GM12873 (cell line): ENCODE data around the gene DYNC1I2.

Source experiments
- TF ChIP-seq, protein P1 (sequence below): IDR thresholded peaks from 2 replicates; pipeline ENCODE4 v1.5.1; 2012; ENCODE audit warnings: low read depth, mild to moderate bottlenecking, moderate library complexity, low read length, control low read depth; ENCODE audit not compliant: insufficient read depth; ENCODE audit errors: missing control alignments

The DYNC1I2 gene

GRCh38 chr2:171687287-171688128 is at the start of gene DYNC1I2:
DYNC1I2 (plus strand) TSS chr2:171687469; CDS start chr2:171690156, 2,687 bp downstream.
- TF ChIP-seq, protein P1, sequence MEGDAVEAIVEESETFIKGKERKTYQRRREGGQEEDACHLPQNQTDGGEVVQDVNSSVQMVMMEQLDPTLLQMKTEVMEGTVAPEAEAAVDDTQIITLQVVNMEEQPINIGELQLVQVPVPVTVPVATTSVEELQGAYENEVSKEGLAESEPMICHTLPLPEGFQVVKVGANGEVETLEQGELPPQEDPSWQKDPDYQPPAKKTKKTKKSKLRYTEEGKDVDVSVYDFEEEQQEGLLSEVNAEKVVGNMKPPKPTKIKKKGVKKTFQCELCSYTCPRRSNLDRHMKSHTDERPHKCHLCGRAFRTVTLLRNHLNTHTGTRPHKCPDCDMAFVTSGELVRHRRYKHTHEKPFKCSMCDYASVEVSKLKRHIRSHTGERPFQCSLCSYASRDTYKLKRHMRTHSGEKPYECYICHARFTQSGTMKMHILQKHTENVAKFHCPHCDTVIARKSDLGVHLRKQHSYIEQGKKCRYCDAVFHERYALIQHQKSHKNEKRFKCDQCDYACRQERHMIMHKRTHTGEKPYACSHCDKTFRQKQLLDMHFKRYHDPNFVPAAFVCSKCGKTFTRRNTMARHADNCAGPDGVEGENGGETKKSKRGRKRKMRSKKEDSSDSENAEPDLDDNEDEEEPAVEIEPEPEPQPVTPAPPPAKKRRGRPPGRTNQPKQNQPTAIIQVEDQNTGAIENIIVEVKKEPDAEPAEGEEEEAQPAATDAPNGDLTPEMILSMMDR: peak; percentile 5

DNA sequence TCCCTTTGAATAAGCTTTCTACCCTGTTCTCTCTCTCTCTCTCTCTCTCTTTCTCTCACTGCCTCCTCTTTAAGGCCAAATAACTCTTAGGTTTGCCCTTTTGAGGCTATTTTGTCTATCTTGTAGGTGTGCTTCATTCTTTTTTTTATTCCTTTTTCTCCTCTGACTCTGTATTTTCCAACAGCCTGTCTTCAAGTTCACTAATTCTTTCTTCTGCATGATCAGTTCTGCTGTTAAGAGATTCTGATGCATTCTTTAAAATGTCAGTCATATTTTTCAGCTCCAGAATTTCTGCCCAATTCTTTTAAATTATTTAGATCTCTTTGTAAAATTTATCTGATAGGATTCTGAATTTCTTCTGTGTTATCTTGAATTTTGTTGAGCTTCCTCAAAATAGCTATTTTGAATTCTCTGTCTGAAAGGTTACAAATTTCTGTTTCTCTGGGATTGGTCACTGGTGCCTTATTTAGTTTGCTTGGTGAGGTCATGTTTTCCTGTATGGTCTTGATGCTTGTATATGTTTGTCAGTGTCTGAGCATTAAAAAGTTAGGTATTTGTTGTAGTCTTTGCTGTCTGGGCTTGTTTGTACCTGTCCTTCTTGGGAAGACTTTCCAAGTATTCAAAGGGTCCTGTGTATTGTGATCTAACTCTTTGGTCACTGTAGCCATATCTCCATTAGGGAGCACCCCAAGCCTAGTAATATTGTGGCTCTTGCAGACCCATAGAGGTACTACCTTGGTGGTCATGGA is 35.4 kb upstream of the DYNC1I2 start:
- TF ChIP-seq, protein P1: no peak

- TF ChIP-seq, protein P1: no peak
Measured at GRCh38 chr2:171652416-171652785, 34.9 kb upstream of the DYNC1I2 start.

DNA sequence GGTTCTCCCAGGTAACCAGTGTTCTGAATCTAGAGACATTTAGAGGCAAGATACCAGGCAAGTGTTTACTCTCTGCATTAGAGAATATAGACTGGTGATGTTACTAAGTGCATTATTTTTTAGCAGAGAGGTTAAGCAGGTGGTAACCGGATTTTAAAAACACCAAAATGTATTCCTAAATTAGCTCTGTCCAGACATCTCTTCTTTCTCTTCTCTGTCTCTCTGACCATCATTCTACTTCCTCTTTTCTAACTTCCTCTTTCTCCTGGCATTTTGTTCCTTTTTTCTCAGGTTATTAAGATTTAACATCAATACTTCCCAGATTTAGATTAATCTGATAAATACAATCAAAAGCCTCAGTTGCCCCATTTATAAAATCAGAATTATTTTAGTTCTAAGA is 31.7 kb upstream of the DYNC1I2 start:
- TF ChIP-seq, protein P1: no peak

- TF ChIP-seq, protein P1: no peak
Measured at GRCh38 chr2:171667041-171667440, 20.2 kb upstream of the DYNC1I2 start.

GRCh38 chr2:171668183-171668582 is 19.1 kb upstream of the DYNC1I2 start:
- TF ChIP-seq, protein P1: no peak

GRCh38 chr2:171669121-171669520 is 18.1 kb upstream of the DYNC1I2 start:
- TF ChIP-seq, protein P1: no peak
